ENCODE data around the gene PLCZ1. TPM values are rescaled to one million over a fixed set of nuclear protein-coding genes. Genes with fewer than 3 reads are reported as not detected.
"Not testable (repeated sequence)": the region's sequence is repeated elsewhere in the genome, so short reads cannot be mapped to it uniquely, and the experiment has no call there.

The PLCZ1 gene
- total RNA-seq, 1 donor from 2014 or later: not detected

GRCh38 chr12:18703911-18704310, 33.9 kb downstream of the PLCZ1 start:
- peaks cover 8% of the 10 kb centered on the region for H3K4me1 Mint-ChIP-seq (ENCODE audit: low read depth)
- TF ChIP-seq CTCF (IDR thresholded peaks at IDR 0.05): no peak
- no peak overlapping the region for H3K4me3 Mint-ChIP-seq (ENCODE audit: unreplicated experiment)
- H3K9me3 Mint-ChIP-seq (ENCODE audit: low read depth): peaks cover 12% of the 10 kb centered on the region
- no peak for DNase-seq (ENCODE audit: low spot score)
- H3K27me3 Mint-ChIP-seq (ENCODE audit: low read depth): no peaks in the 10 kb centered on the region
- H3K36me3 Mint-ChIP-seq (ENCODE audit: low read depth): no peaks in the 10 kb centered on the region
- H3K27ac Mint-ChIP-seq (ENCODE audit: unreplicated experiment): no peak overlapping the region

GRCh38 chr12:18703321-18703720, 34.5 kb downstream of the PLCZ1 start:
- Mint-ChIP-seq H3K36me3 (ENCODE audit: low read depth) (no peaks in the 10 kb centered on the region), H3K27me3 (ENCODE audit: low read depth) (no peaks in the 10 kb centered on the region), H3K9me3 (ENCODE audit: low read depth) (peaks cover 9% of the 10 kb centered on the region), H3K4me1 (ENCODE audit: low read depth) (peaks cover 8% of the 10 kb centered on the region), H3K27ac (ENCODE audit: unreplicated experiment) (no peak overlapping the region), H3K4me3 (ENCODE audit: unreplicated experiment) (no peak overlapping the region)
- no peak for TF ChIP-seq CTCF (IDR thresholded peaks at IDR 0.05)
- no peak for DNase-seq (ENCODE audit: low spot score)

- Mint-ChIP-seq H3K4me1 (ENCODE audit: low read depth) (peaks cover 14% of the 10 kb centered on the region), H3K4me3 (ENCODE audit: unreplicated experiment) (no peak overlapping the region), H3K9me3 (ENCODE audit: low read depth) (no peaks in the 10 kb centered on the region), H3K27ac (ENCODE audit: unreplicated experiment) (no peak overlapping the region), H3K36me3 (ENCODE audit: low read depth) (no peaks in the 10 kb centered on the region), H3K27me3 (ENCODE audit: low read depth) (no peaks in the 10 kb centered on the region)
- no peak for DNase-seq (ENCODE audit: low spot score)
- no peak for TF ChIP-seq CTCF (IDR thresholded peaks at IDR 0.05)
Observed at GRCh38 chr12:18700271-18700670, 37.5 kb downstream of the PLCZ1 start.

- Mint-ChIP-seq H3K27me3 (ENCODE audit: low read depth) (no peaks in the 10 kb centered on the region), H3K36me3 (ENCODE audit: low read depth) (no peaks in the 10 kb centered on the region), H3K4me3 (ENCODE audit: unreplicated experiment) (no peak overlapping the region), H3K9me3 (ENCODE audit: low read depth) (no peaks in the 10 kb centered on the region), H3K27ac (ENCODE audit: unreplicated experiment) (no peak overlapping the region), H3K4me1 (ENCODE audit: low read depth) (peaks cover 6% of the 10 kb centered on the region)
- no peak for TF ChIP-seq CTCF (IDR thresholded peaks at IDR 0.05)
- no peak for DNase-seq (ENCODE audit: low spot score)
Observed at GRCh38 chr12:18696971-18697602, 40.7 kb downstream of the PLCZ1 start.

GRCh38 chr12:18693986-18694385, 43.8 kb downstream of the PLCZ1 start:
- H3K36me3 Mint-ChIP-seq (ENCODE audit: low read depth); H3K4me3 Mint-ChIP-seq (ENCODE audit: unreplicated experiment); H3K9me3 Mint-ChIP-seq (ENCODE audit: low read depth); DNase-seq (ENCODE audit: low spot score); H3K27me3 Mint-ChIP-seq (ENCODE audit: low read depth); H3K27ac Mint-ChIP-seq (ENCODE audit: unreplicated experiment); H3K4me1 Mint-ChIP-seq (ENCODE audit: low read depth): not testable (repeated sequence)

- no peak for DNase-seq (ENCODE audit: low spot score)
- H3K9me3 Mint-ChIP-seq (ENCODE audit: low read depth): no peaks in the 10 kb centered on the region
- no peak overlapping the region for H3K4me3 Mint-ChIP-seq (ENCODE audit: unreplicated experiment)
- H3K4me1 Mint-ChIP-seq (ENCODE audit: low read depth): no peaks in the 10 kb centered on the region
- H3K27ac Mint-ChIP-seq (ENCODE audit: unreplicated experiment): no peak overlapping the region
- no peaks in the 10 kb centered on the region for H3K36me3 Mint-ChIP-seq (ENCODE audit: low read depth)
- no peak for TF ChIP-seq CTCF (IDR thresholded peaks at IDR 0.05)
- H3K27me3 Mint-ChIP-seq (ENCODE audit: low read depth): no peaks in the 10 kb centered on the region
Observed at GRCh38 chr12:18690653-18691052, 47.2 kb downstream of the PLCZ1 start.
